Fibroblast of lung (primary cell): ENCODE data around the gene ID2.

Experiments
- CTCF ChIP-seq, 2 donors: IDR thresholded peaks in 1 of 2; conservative IDR thresholded peaks in 1 of 2; 1 replicate in 1 of 2; 2 replicates in 1 of 2; pipeline ENCODE4 v1.5.1; 2011 to 2012; ENCODE audit warnings: low read length in 2 of 2, control low read depth in 1 of 2, inconsistent platforms in 1 of 2, low read depth in 1 of 2, mild to moderate bottlenecking in 1 of 2
- EZH2 ChIP-seq: IDR thresholded peaks from 2 replicates; pipeline ENCODE4 v1.5.1; 2012; ENCODE audit warnings: low read length, control low read depth, mild to moderate bottlenecking; ENCODE audit errors: missing control alignments

GRCh38 chr2:8671176-8671575 lies 10.7 kb upstream of the ID2 start:
- TF ChIP-seq CTCF (conservative IDR thresholded peaks at IDR 0.05 in 1 of 2, IDR thresholded peaks at IDR 0.05 in 1 of 2; ENCODE audit: low read depth in 1 of 2, low read length in 2 of 2) (no peak), EZH2 (no peak)
